Measurements from ENCODE around the gene ACACB.

ACACB gene

GRCh38 chr12:109278912-109279311 is 162.5 kb downstream of the ACACB start:
- Histone ChIP-seq H3K9me3 (ENCODE audit: control insufficient read depth, low read length) (no peaks in the 10 kb centered on the region), H3K27me3 (replicated peaks; ENCODE audit: control insufficient read depth, insufficient read depth, low read length, poor library complexity, severe bottlenecking) (no peaks in the 10 kb centered on the region)

GRCh38 chr12:109279525-109279924 is 163.1 kb downstream of the ACACB start:
- Histone ChIP-seq H3K9me3 (ENCODE audit: control insufficient read depth, low read length) (no peaks in the 10 kb centered on the region), H3K4me1 (ENCODE audit: control insufficient read depth, insufficient read depth, low read length, poor library complexity, severe bottlenecking) (no peaks in the 10 kb centered on the region), H3K27me3 (replicated peaks; ENCODE audit: control insufficient read depth, insufficient read depth, low read length, poor library complexity, severe bottlenecking) (no peaks in the 10 kb centered on the region), H3K27ac (ENCODE audit: insufficient read depth, low read length, poor library complexity, severe bottlenecking) (no peak overlapping the region), H3K4me3 (ENCODE audit: insufficient read depth, low read depth, low read length, poor library complexity, severe bottlenecking) (no peak overlapping the region), H3K36me3 (ENCODE audit: control insufficient read depth, insufficient read depth, low read length) (no peaks in the 10 kb centered on the region)
- DNase-seq: no peak

More at GRCh38 chr12:109278912-109279311, 162.5 kb downstream of the ACACB start:
- H3K4me1 ChIP-seq (ENCODE audit: control insufficient read depth, insufficient read depth, low read length, poor library complexity, severe bottlenecking): no peaks in the 10 kb centered on the region
- no peak for DNase-seq
- no peak overlapping the region for H3K27ac ChIP-seq (ENCODE audit: insufficient read depth, low read length, poor library complexity, severe bottlenecking)
- no peaks in the 10 kb centered on the region for H3K36me3 ChIP-seq (ENCODE audit: control insufficient read depth, insufficient read depth, low read length)
- H3K4me3 ChIP-seq (ENCODE audit: insufficient read depth, low read depth, low read length, poor library complexity, severe bottlenecking): no peak overlapping the region

GRCh38 chr12:109281452-109281851 is 165.1 kb downstream of the ACACB start:
- Histone ChIP-seq H3K4me1 (ENCODE audit: control insufficient read depth, insufficient read depth, low read length, poor library complexity, severe bottlenecking) (no peaks in the 10 kb centered on the region), H3K36me3 (ENCODE audit: control insufficient read depth, insufficient read depth, low read length) (no peaks in the 10 kb centered on the region), H3K27me3 (replicated peaks; ENCODE audit: control insufficient read depth, insufficient read depth, low read length, poor library complexity, severe bottlenecking) (no peaks in the 10 kb centered on the region), H3K4me3 (ENCODE audit: insufficient read depth, low read depth, low read length, poor library complexity, severe bottlenecking) (no peak overlapping the region), H3K27ac (ENCODE audit: insufficient read depth, low read length, poor library complexity, severe bottlenecking) (no peak overlapping the region), H3K9me3 (ENCODE audit: control insufficient read depth, low read length) (no peaks in the 10 kb centered on the region)
- DNase-seq: no peak

GRCh38 chr12:109284392-109284791 is 168.0 kb downstream of the ACACB start:
- Histone ChIP-seq H3K4me1 (ENCODE audit: control insufficient read depth, insufficient read depth, low read length, poor library complexity, severe bottlenecking) (no peaks in the 10 kb centered on the region), H3K4me3 (ENCODE audit: insufficient read depth, low read depth, low read length, poor library complexity, severe bottlenecking) (no peak overlapping the region), H3K36me3 (ENCODE audit: control insufficient read depth, insufficient read depth, low read length) (no peaks in the 10 kb centered on the region), H3K27ac (ENCODE audit: insufficient read depth, low read length, poor library complexity, severe bottlenecking) (no peak overlapping the region), H3K9me3 (ENCODE audit: control insufficient read depth, low read length) (no peaks in the 10 kb centered on the region), H3K27me3 (replicated peaks; ENCODE audit: control insufficient read depth, insufficient read depth, low read length, poor library complexity, severe bottlenecking) (no peaks in the 10 kb centered on the region)
- no peak for DNase-seq

GRCh38 chr12:109286252-109286651 is 169.9 kb downstream of the ACACB start:
- no peak overlapping the region for H3K4me3 ChIP-seq (ENCODE audit: insufficient read depth, low read depth, low read length, poor library complexity, severe bottlenecking)
- H3K27ac ChIP-seq (ENCODE audit: insufficient read depth, low read length, poor library complexity, severe bottlenecking): no peak overlapping the region
- H3K4me1 ChIP-seq (ENCODE audit: control insufficient read depth, insufficient read depth, low read length, poor library complexity, severe bottlenecking): no peaks in the 10 kb centered on the region
- H3K9me3 ChIP-seq (ENCODE audit: control insufficient read depth, low read length): no peaks in the 10 kb centered on the region
- no peak for DNase-seq
- H3K27me3 ChIP-seq (replicated peaks; ENCODE audit: control insufficient read depth, insufficient read depth, low read length, poor library complexity, severe bottlenecking): peaks cover 2% of the 10 kb centered on the region
- H3K36me3 ChIP-seq (ENCODE audit: control insufficient read depth, insufficient read depth, low read length): no peaks in the 10 kb centered on the region

GRCh38 chr12:109286652-109287051 is 170.3 kb downstream of the ACACB start:
- H3K4me3 ChIP-seq (ENCODE audit: insufficient read depth, low read depth, low read length, poor library complexity, severe bottlenecking): no peak overlapping the region
- H3K27me3 ChIP-seq (replicated peaks; ENCODE audit: control insufficient read depth, insufficient read depth, low read length, poor library complexity, severe bottlenecking): peaks cover 5% of the 10 kb centered on the region
- DNase-seq: no peak
- no peaks in the 10 kb centered on the region for H3K4me1 ChIP-seq (ENCODE audit: control insufficient read depth, insufficient read depth, low read length, poor library complexity, severe bottlenecking)
- no peak overlapping the region for H3K27ac ChIP-seq (ENCODE audit: insufficient read depth, low read length, poor library complexity, severe bottlenecking)
- no peaks in the 10 kb centered on the region for H3K36me3 ChIP-seq (ENCODE audit: control insufficient read depth, insufficient read depth, low read length)
- no peaks in the 10 kb centered on the region for H3K9me3 ChIP-seq (ENCODE audit: control insufficient read depth, low read length)

- Histone ChIP-seq H3K36me3 (ENCODE audit: control insufficient read depth, insufficient read depth, low read length) (no peaks in the 10 kb centered on the region), H3K4me1 (ENCODE audit: control insufficient read depth, insufficient read depth, low read length, poor library complexity, severe bottlenecking) (no peaks in the 10 kb centered on the region), H3K9me3 (ENCODE audit: control insufficient read depth, low read length) (no peaks in the 10 kb centered on the region), H3K27me3 (replicated peaks; ENCODE audit: control insufficient read depth, insufficient read depth, low read length, poor library complexity, severe bottlenecking) (peaks cover 5% of the 10 kb centered on the region), H3K27ac (ENCODE audit: insufficient read depth, low read length, poor library complexity, severe bottlenecking) (no peak overlapping the region), H3K4me3 (ENCODE audit: insufficient read depth, low read depth, low read length, poor library complexity, severe bottlenecking) (no peak overlapping the region)
- DNase-seq: no peak
These were observed 170.8 kb downstream of the ACACB start for GRCh38 chr12:109287181-109287580.

- H3K27ac ChIP-seq (ENCODE audit: insufficient read depth, low read length, poor library complexity, severe bottlenecking): no peak overlapping the region
- peaks cover 5% of the 10 kb centered on the region for H3K27me3 ChIP-seq (replicated peaks; ENCODE audit: control insufficient read depth, insufficient read depth, low read length, poor library complexity, severe bottlenecking)
- H3K4me1 ChIP-seq (ENCODE audit: control insufficient read depth, insufficient read depth, low read length, poor library complexity, severe bottlenecking): no peaks in the 10 kb centered on the region
- H3K4me3 ChIP-seq (ENCODE audit: insufficient read depth, low read depth, low read length, poor library complexity, severe bottlenecking): no peak overlapping the region
- H3K36me3 ChIP-seq (ENCODE audit: control insufficient read depth, insufficient read depth, low read length): no peaks in the 10 kb centered on the region
- DNase-seq: no peak
- no peaks in the 10 kb centered on the region for H3K9me3 ChIP-seq (ENCODE audit: control insufficient read depth, low read length)
These were observed 171.6 kb downstream of the ACACB start for GRCh38 chr12:109287811-109288469.

- no peaks in the 10 kb centered on the region for H3K36me3 ChIP-seq (ENCODE audit: control insufficient read depth, insufficient read depth, low read length)
- no peak for DNase-seq
- H3K9me3 ChIP-seq (ENCODE audit: control insufficient read depth, low read length): no peaks in the 10 kb centered on the region
- H3K27ac ChIP-seq (ENCODE audit: insufficient read depth, low read length, poor library complexity, severe bottlenecking): no peak overlapping the region
- H3K4me1 ChIP-seq (ENCODE audit: control insufficient read depth, insufficient read depth, low read length, poor library complexity, severe bottlenecking): no peaks in the 10 kb centered on the region
- no peak overlapping the region for H3K4me3 ChIP-seq (ENCODE audit: insufficient read depth, low read depth, low read length, poor library complexity, severe bottlenecking)
- H3K27me3 ChIP-seq (replicated peaks; ENCODE audit: control insufficient read depth, insufficient read depth, low read length, poor library complexity, severe bottlenecking): peaks cover 5% of the 10 kb centered on the region
These were observed 172.2 kb downstream of the ACACB start for GRCh38 chr12:109288571-109288970.

GRCh38 chr12:109289004-109289403 is 172.6 kb downstream of the ACACB start:
- H3K27ac ChIP-seq (ENCODE audit: insufficient read depth, low read length, poor library complexity, severe bottlenecking): no peak overlapping the region
- no peak overlapping the region for H3K4me3 ChIP-seq (ENCODE audit: insufficient read depth, low read depth, low read length, poor library complexity, severe bottlenecking)
- no peak for DNase-seq
- peaks cover 5% of the 10 kb centered on the region for H3K27me3 ChIP-seq (replicated peaks; ENCODE audit: control insufficient read depth, insufficient read depth, low read length, poor library complexity, severe bottlenecking)
- no peaks in the 10 kb centered on the region for H3K36me3 ChIP-seq (ENCODE audit: control insufficient read depth, insufficient read depth, low read length)
- no peaks in the 10 kb centered on the region for H3K9me3 ChIP-seq (ENCODE audit: control insufficient read depth, low read length)
- H3K4me1 ChIP-seq (ENCODE audit: control insufficient read depth, insufficient read depth, low read length, poor library complexity, severe bottlenecking): no peaks in the 10 kb centered on the region
